Measurements from ENCODE around the gene TM9SF2.
"Not testable (repeated sequence)": the region's sequence is repeated elsewhere in the genome, so short reads cannot be mapped to it uniquely, and the experiment has no call there.

The TM9SF2 gene

GRCh38 chr13:99527301-99527700 is 26.0 kb downstream of the TM9SF2 start:
- DNase-seq (ENCODE audit: low read depth in 4 of 4, low spot score in 1 of 4): no peak

GRCh38 chr13:99528547-99528946 is 27.3 kb downstream of the TM9SF2 start:
- DNase-seq (ENCODE audit: low read depth in 4 of 4, low spot score in 1 of 4): no peak

DNA sequence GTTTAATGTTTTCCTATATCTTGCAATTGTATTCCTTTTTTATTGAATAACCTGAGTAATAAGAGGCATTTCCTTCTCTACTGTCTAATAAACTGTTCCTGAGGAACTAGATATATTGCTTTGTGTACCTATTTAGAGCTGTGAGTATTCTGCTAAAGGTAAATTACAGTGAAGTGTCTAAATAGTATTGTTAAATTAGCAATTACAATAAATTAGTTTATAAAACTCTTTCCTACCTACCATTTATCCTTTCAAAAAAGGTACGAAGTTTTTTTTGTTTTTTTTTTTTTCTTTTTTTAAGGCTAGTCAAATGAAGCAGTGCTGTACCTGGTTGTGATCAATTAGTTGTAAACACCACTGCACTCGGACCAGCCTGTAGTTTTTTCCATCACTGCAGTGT is 34.8 kb downstream of the TM9SF2 start:
- DNase-seq (ENCODE audit: low read depth in 4 of 4, low spot score in 1 of 4): no peak

- DNase-seq (ENCODE audit: low read depth in 4 of 4, low spot score in 1 of 4): no peak
Observed at GRCh38 chr13:99540530-99540929, 39.3 kb downstream of the TM9SF2 start.

- DNase-seq (ENCODE audit: low read depth in 4 of 4, low spot score in 1 of 4): peak in 3 of 4 experiments; percentile 8 to 36 (median 17)
Observed at GRCh38 chr13:99542788-99543406, 41.6 kb downstream of the TM9SF2 start.

- no peak for DNase-seq (ENCODE audit: low read depth in 4 of 4, low spot score in 1 of 4)
Observed at GRCh38 chr13:99545361-99545760, 44.1 kb downstream of the TM9SF2 start.

DNA sequence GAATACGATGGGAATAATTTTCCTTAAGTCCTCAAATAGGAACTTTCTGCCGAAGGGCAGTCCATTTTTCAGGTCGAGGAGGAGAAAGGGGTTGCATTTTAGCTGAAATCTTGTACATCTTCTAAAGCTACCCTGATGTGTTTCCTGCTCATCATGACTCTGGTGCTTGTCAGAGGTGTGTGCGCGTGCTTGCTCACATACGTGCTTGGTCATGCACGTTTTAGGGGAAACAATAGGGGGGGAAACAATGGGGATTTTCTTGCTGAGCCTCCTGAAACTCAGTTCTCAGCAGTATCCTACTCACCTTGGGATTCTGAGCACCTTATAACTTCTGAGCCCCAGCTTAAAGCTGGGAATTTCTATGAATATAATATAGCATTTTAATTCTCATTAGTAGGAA is 44.7 kb downstream of the TM9SF2 start:
- DNase-seq (ENCODE audit: low read depth in 4 of 4, low spot score in 1 of 4): no peak

GRCh38 chr13:99546878-99547277 is 45.6 kb downstream of the TM9SF2 start:
- DNase-seq (ENCODE audit: low read depth in 4 of 4, low spot score in 1 of 4): no peak

GRCh38 chr13:99548448-99548847 is 47.2 kb downstream of the TM9SF2 start:
- no peak for DNase-seq (ENCODE audit: low read depth in 4 of 4, low spot score in 1 of 4)

- DNase-seq (ENCODE audit: low read depth in 4 of 4, low spot score in 1 of 4): no peak
Observed at GRCh38 chr13:99553033-99553432, 51.8 kb downstream of the TM9SF2 start.

- DNase-seq (ENCODE audit: low read depth in 4 of 4, low spot score in 1 of 4): no peak
Observed at GRCh38 chr13:99555149-99555548, 53.9 kb downstream of the TM9SF2 start.

DNA sequence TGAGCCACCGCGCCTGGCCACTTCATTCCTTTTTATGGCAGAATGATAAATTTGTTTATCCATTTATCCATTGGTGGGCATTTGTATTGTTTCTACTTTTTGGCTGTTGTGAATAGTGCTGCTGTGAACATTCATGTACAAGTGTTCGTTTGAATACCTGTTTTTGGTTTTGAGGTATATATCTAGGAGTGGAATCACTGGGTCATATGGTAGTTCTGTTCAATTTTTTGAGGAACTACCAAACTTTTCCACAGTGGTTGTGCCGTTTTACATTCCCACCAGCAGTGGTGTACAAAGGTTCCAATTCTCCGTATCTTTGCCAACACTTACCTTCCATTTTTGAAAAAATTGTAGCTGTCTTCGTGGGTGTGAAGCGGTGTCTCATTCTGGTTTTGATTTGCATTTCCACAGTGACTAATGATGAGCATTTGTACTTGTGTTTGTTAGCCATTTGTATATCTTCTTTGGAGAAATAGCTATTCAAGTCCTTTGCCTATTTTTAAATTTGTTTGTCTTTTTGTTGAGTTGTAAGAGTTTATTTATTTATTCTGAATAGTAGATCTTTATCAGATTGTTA is 55.7 kb downstream of the TM9SF2 start:
- no peak for DNase-seq (ENCODE audit: low read depth in 4 of 4, low spot score in 1 of 4)

DNA sequence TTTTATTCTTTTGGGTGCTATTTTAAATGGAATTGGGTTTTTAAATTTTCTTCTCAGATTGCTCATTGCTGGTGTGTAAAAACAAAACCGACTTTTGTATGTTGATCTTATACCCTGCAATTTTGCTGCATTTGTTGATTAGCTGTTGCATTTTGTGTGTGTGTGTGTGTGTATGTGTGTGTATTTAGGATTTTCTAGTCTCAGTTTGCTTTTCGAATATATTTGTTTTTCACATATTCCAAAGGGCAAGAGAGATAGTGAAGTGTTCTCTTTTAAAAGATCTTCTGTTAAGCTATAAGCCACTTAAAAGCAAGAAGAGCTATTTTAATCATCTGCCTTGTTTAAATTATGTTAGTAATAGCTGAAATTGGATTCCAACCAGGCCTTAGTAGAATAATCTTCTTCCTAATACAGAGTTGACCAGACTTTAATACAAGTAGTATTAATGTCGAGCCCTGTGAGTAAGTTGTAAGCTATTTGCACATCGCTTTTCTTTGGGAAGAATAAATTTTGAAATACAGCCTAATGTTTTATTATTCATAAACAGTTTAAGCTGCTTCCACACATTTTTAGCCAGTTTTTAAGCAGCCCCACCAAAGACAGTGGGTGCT is 57.4 kb downstream of the TM9SF2 start:
- DNase-seq (ENCODE audit: low read depth in 4 of 4, low spot score in 1 of 4): no peak

- DNase-seq (ENCODE audit: low read depth in 4 of 4, low spot score in 1 of 4): no peak
Observed at GRCh38 chr13:99559560-99559959, 58.3 kb downstream of the TM9SF2 start.

- no peak for DNase-seq (ENCODE audit: low read depth in 4 of 4, low spot score in 1 of 4)
Observed at GRCh38 chr13:99563404-99563803, 62.1 kb downstream of the TM9SF2 start.

DNA sequence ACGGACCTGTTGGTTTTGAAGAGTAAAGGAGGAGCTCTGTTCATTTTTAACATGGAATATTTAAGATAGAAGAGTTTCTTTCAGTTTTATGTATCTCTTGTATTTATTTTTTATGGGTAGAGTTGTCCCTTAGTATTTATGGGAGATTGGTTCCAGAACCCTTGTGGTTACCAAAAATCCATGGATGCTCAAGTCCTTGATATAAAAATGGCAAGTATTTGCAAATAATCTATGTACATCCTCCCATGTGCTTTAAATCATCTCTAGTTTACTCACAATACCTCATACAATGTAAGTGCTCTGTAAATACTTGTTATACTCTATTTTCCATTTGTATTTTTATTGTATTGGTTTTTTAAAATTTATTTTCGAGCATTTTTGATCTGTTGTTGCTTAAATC is 63.1 kb downstream of the TM9SF2 start:
- no peak for DNase-seq (ENCODE audit: low read depth in 4 of 4, low spot score in 1 of 4)

DNA sequence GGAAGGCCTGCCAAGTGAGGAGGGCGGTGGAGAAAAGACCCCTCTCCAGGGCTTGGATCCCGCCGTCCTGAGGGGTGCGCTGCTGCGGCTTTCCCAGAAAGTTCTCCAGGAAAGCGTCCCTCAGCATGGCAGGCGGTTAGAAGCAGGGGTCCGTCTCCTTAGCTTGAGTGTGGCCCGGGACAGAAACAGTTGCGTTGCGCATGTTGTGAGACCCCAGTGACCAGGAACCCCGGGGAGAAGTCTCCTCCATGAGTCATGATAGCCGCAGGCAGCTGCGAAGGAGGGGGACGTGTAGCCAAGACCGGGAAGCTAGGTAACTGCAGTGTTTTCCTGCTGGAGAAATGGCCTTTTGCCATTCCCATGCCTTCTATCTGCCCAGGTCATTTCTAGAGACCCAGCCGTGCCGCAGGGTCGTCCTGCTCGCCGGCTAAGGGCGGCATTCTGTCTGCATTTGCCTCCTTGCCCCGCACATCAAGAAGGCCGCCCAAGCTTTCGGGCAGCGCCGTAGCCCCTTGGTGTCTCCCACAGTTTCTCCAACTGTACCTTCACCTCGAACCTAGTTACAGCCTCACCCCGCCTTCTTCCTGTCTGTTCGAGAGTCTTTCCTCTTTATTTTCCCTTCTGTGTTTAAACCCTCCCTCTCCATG is 64.3 kb downstream of the TM9SF2 start:
- DNase-seq (ENCODE audit: low read depth in 4 of 4, low spot score in 1 of 4): no peak

- no peak for DNase-seq (ENCODE audit: low read depth in 4 of 4, low spot score in 1 of 4)
Observed at GRCh38 chr13:99566125-99567083, 65.1 kb downstream of the TM9SF2 start.

DNA sequence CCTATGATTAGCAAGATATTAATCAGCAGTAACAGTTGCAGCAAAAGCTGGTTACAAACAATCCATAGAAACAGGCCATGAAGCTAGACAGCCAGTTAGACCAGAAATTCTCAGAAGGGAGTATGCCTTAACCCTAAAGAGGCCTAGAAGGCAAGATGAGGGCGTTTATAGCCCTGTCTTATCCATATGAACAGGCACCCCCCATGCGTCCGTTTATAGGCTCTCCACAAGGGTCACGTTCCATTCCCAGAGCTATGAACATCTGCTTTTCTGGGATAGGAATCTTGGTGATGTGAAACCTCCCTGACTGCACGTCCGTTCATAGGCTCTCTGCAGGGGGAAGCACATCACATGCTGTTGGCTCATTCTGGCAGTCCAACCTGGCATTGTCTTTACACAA is 67.6 kb downstream of the TM9SF2 start:
- not testable (repeated sequence) for DNase-seq (ENCODE audit: low read depth in 4 of 4, low spot score in 1 of 4)

DNA sequence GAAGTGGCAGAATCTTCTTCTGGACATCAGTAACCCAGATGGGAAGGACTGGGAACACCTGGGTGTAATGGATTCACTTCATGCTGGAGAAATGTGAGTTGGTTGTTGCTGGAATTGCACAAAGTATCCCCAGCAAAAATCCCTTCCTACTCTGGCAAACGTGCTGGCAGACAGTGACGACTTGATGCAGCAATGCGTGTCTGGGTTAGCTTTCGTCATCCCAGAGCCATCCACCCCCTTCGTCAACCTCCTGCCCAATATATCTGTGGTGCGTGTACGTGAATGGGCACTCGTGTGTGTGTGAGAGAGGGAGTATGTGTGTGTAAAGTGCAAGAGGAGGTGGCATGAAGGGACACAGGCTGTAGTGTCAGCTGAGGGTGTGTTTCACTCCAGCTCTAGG is 70.9 kb downstream of the TM9SF2 start:
- no peak for DNase-seq (ENCODE audit: low read depth in 4 of 4, low spot score in 1 of 4)

DNA sequence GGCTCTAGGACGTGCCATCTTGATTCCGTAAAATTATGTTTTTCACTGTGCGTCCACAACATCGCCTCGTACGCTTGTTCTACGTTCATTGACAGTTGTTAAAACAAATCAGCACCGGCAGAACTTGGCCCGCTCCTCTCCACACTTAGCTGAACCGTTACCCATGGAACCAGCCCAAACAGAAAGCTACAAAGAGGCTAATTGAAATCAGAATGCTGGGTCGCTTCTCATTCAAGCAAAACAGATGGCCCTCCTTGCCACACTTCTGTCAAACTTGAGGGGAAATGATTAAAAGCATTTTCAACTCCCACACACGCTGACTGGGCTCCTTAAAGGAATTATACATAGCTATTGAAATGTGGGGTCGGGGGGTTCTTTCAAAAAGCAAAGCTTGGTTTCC is 71.6 kb downstream of the TM9SF2 start:
- no peak for DNase-seq (ENCODE audit: low read depth in 4 of 4, low spot score in 1 of 4)
